ENCODE measurements around the gene CRYZL1.
"Not testable (repeated sequence)": the region's sequence is repeated elsewhere in the genome, so short reads cannot be mapped to it uniquely, and the experiment has no call there.

Gene CRYZL1

GRCh38 chr21:33645730-33646129, 4.2 kb upstream of the CRYZL1 start:
- Histone ChIP-seq H3K27me3 (ENCODE audit: insufficient read depth, low read length) (no peaks in the 10 kb centered on the region), H3K9ac (ENCODE audit: low read depth, low read length) (no peak overlapping the region), H3K4me3 (ENCODE audit: low read length) (no peak overlapping the region), H3K4me1 (ENCODE audit: insufficient read depth, low read length) (peaks cover 14% of the 10 kb centered on the region), H3K36me3 (ENCODE audit: insufficient read depth, low read depth, low read length) (no peaks in the 10 kb centered on the region), H3K9me3 (ENCODE audit: insufficient read depth, low read depth, low read length) (no peaks in the 10 kb centered on the region), H3K27ac (ENCODE audit: low read length) (no peak overlapping the region)

GRCh38 chr21:33644383-33645074, 3.0 kb upstream of the CRYZL1 start:
- Histone ChIP-seq H3K4me1 (ENCODE audit: insufficient read depth, low read length) (peaks cover 12% of the 10 kb centered on the region), H3K27me3 (ENCODE audit: insufficient read depth, low read length) (no peaks in the 10 kb centered on the region), H3K36me3 (ENCODE audit: insufficient read depth, low read depth, low read length) (no peaks in the 10 kb centered on the region), H3K27ac (ENCODE audit: low read length) (no peak overlapping the region), H3K9me3 (ENCODE audit: insufficient read depth, low read depth, low read length) (no peaks in the 10 kb centered on the region), H3K9ac (ENCODE audit: low read depth, low read length) (peak overlapping the region; percentile 86; the same call in 1 of the 2 replicates), H3K4me3 (ENCODE audit: low read length) (peak overlapping the region; percentile 97)

GRCh38 chr21:33643658-33644311, 2.2 kb upstream of the CRYZL1 start:
- Histone ChIP-seq H3K4me3 (ENCODE audit: low read length) (peak overlapping the region; percentile 97), H3K27me3 (ENCODE audit: insufficient read depth, low read length) (no peaks in the 10 kb centered on the region), H3K9me3 (ENCODE audit: insufficient read depth, low read depth, low read length) (no peaks in the 10 kb centered on the region), H3K4me1 (ENCODE audit: insufficient read depth, low read length) (peaks cover 12% of the 10 kb centered on the region), H3K36me3 (ENCODE audit: insufficient read depth, low read depth, low read length) (no peaks in the 10 kb centered on the region), H3K27ac (ENCODE audit: low read length) (peak overlapping the region; percentile 10), H3K9ac (ENCODE audit: low read depth, low read length) (peak overlapping the region; percentile 86; the same call in 1 of the 2 replicates)

- no peaks in the 10 kb centered on the region for H3K9me3 ChIP-seq (ENCODE audit: insufficient read depth, low read depth, low read length)
- peak overlapping the region; percentile 86; the same call in 1 of the 2 replicates for H3K9ac ChIP-seq (ENCODE audit: low read depth, low read length)
- H3K4me1 ChIP-seq (ENCODE audit: insufficient read depth, low read length) = peaks cover 12% of the 10 kb centered on the region
- peak overlapping the region; percentile 10 for H3K27ac ChIP-seq (ENCODE audit: low read length)
- H3K4me3 ChIP-seq (ENCODE audit: low read length) = peak overlapping the region; percentile 97
- H3K36me3 ChIP-seq (ENCODE audit: insufficient read depth, low read depth, low read length) = no peaks in the 10 kb centered on the region
- H3K27me3 ChIP-seq (ENCODE audit: insufficient read depth, low read length) = no peaks in the 10 kb centered on the region
Observed at GRCh38 chr21:33642896-33643657, 1.5 kb upstream of the CRYZL1 start.

GRCh38 chr21:33642027-33642895, 720 bp upstream of the CRYZL1 start, which contains the start of gene ITSN1:
Gene ITSN1, plus strand, starts transcription at chr21:33642501. Its CDS starts 76,328 bp downstream, at chr21:33718829.
- peak within 1 kb of the TSS; percentile 98 for H3K27ac ChIP-seq (ENCODE audit: low read length)
- no peaks in the 10 kb centered on the region for H3K27me3 ChIP-seq (ENCODE audit: insufficient read depth, low read length)
- peaks cover 12% of the 10 kb centered on the region for H3K4me1 ChIP-seq (ENCODE audit: insufficient read depth, low read length)
- no peaks in the 10 kb centered on the region for H3K36me3 ChIP-seq (ENCODE audit: insufficient read depth, low read depth, low read length)
- peak within 1 kb of the TSS; percentile 95 for H3K9ac ChIP-seq (ENCODE audit: low read depth, low read length)
- no peaks in the 10 kb centered on the region for H3K9me3 ChIP-seq (ENCODE audit: insufficient read depth, low read depth, low read length)
- H3K4me3 ChIP-seq (ENCODE audit: low read length) = peak within 1 kb of the TSS; percentile 97

GRCh38 chr21:33640697-33641351, 717 bp downstream of the CRYZL1 start:
- peak overlapping the region; percentile 87; the same call in 1 of the 2 replicates for H3K9ac ChIP-seq (ENCODE audit: low read depth, low read length)
- no peaks in the 10 kb centered on the region for H3K36me3 ChIP-seq (ENCODE audit: insufficient read depth, low read depth, low read length)
- peaks cover 12% of the 10 kb centered on the region for H3K4me1 ChIP-seq (ENCODE audit: insufficient read depth, low read length)
- peak overlapping the region; percentile 41 for H3K27ac ChIP-seq (ENCODE audit: low read length)
- H3K9me3 ChIP-seq (ENCODE audit: insufficient read depth, low read depth, low read length) = no peaks in the 10 kb centered on the region
- H3K27me3 ChIP-seq (ENCODE audit: insufficient read depth, low read length) = no peaks in the 10 kb centered on the region
- H3K4me3 ChIP-seq (ENCODE audit: low read length) = peak overlapping the region; percentile 97

- Histone ChIP-seq H3K9me3 (ENCODE audit: insufficient read depth, low read depth, low read length) (no peaks in the 10 kb centered on the region), H3K27me3 (ENCODE audit: insufficient read depth, low read length) (no peaks in the 10 kb centered on the region), H3K9ac (ENCODE audit: low read depth, low read length) (no peak overlapping the region), H3K36me3 (ENCODE audit: insufficient read depth, low read depth, low read length) (peaks cover 7% of the 10 kb centered on the region; the same call in 1 of the 2 replicates), H3K4me3 (ENCODE audit: low read length) (no peak overlapping the region), H3K27ac (ENCODE audit: low read length) (no peak overlapping the region), H3K4me1 (ENCODE audit: insufficient read depth, low read length) (no peaks in the 10 kb centered on the region)
Observed at GRCh38 chr21:33634254-33634653, 7.3 kb downstream of the CRYZL1 start.

- not testable (repeated sequence) for H3K27me3 ChIP-seq (ENCODE audit: insufficient read depth, low read length); H3K9ac ChIP-seq (ENCODE audit: low read depth, low read length); H3K4me1 ChIP-seq (ENCODE audit: insufficient read depth, low read length); H3K4me3 ChIP-seq (ENCODE audit: low read length); H3K9me3 ChIP-seq (ENCODE audit: insufficient read depth, low read depth, low read length); H3K27ac ChIP-seq (ENCODE audit: low read length)
- H3K36me3 ChIP-seq (ENCODE audit: insufficient read depth, low read depth, low read length) = peaks cover 14% of the 10 kb centered on the region
Observed at GRCh38 chr21:33626151-33626550, 15.4 kb downstream of the CRYZL1 start.

- no peak overlapping the region for H3K9ac ChIP-seq (ENCODE audit: low read depth, low read length)
- peaks cover 6% of the 10 kb centered on the region for H3K36me3 ChIP-seq (ENCODE audit: insufficient read depth, low read depth, low read length)
Observed at GRCh38 chr21:33622253-33622652, 19.3 kb downstream of the CRYZL1 start.

GRCh38 chr21:33619726-33620125, 21.8 kb downstream of the CRYZL1 start:
- Histone ChIP-seq H3K36me3 (ENCODE audit: insufficient read depth, low read depth, low read length) (peaks cover 6% of the 10 kb centered on the region), H3K4me3 (ENCODE audit: low read length) (no peak overlapping the region), H3K9me3 (ENCODE audit: insufficient read depth, low read depth, low read length) (no peaks in the 10 kb centered on the region), H3K4me1 (ENCODE audit: insufficient read depth, low read length) (peaks cover 16% of the 10 kb centered on the region), H3K9ac (ENCODE audit: low read depth, low read length) (no peak overlapping the region), H3K27ac (ENCODE audit: low read length) (no peak overlapping the region), H3K27me3 (ENCODE audit: insufficient read depth, low read length) (no peaks in the 10 kb centered on the region)

More at GRCh38 chr21:33622253-33622652, 19.3 kb downstream of the CRYZL1 start:
- Histone ChIP-seq H3K4me1 (ENCODE audit: insufficient read depth, low read length) (peaks cover 16% of the 10 kb centered on the region), H3K4me3 (ENCODE audit: low read length) (no peak overlapping the region), H3K9me3 (ENCODE audit: insufficient read depth, low read depth, low read length) (no peaks in the 10 kb centered on the region), H3K27ac (ENCODE audit: low read length) (no peak overlapping the region), H3K27me3 (ENCODE audit: insufficient read depth, low read length) (no peaks in the 10 kb centered on the region)

Measured in iPS-20b (cell line).